Vagina (tissue), 2 donors: ENCODE measurements around the gene ST3GAL6.

ENCODE experiments used
- POLR2A ChIP-seq, 2 donors: fragments of 450-650 bp; IDR thresholded peaks; one replicate each; pipeline ENCODE4 v1.6.1; 2017; ENCODE audit warnings: antibody characterized with exemption in 2 of 2, mild to moderate bottlenecking in 2 of 2, moderate library complexity in 2 of 2
- TF ChIP-seq, protein P1 (sequence below), 3 experiments: fragments of 450-650 bp in 2 of 3; fragments of 200-600 bp in 1 of 3; sonication (generic) in 1 of 3; IDR thresholded peaks; one replicate each; pipeline ENCODE4 v1.5.1; 2017 to 2019; ENCODE audit warnings: antibody characterized with exemption in 3 of 3, mild to moderate bottlenecking in 2 of 3, moderate library complexity in 2 of 3

DNA sequence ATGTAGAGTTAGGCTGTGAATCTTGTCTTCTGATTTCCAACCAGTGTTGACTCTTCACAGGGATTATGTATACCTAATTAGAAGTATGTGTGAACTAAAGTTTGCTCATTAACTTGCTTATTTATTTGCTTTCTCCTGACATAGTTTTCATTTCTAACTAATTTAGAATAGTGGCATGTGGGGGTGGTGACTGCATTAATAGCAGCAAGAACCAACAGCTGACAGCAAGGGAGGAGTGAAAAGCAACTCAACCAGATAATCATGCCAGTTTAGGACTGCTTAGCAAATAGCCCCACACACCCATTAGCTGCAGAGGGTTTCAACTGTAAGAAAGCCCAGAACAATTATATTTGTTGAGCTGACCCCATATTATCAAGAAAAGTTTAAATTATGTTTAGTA lies 3.8 kb downstream of the ST3GAL6 start:
- TF ChIP-seq, protein P1, sequence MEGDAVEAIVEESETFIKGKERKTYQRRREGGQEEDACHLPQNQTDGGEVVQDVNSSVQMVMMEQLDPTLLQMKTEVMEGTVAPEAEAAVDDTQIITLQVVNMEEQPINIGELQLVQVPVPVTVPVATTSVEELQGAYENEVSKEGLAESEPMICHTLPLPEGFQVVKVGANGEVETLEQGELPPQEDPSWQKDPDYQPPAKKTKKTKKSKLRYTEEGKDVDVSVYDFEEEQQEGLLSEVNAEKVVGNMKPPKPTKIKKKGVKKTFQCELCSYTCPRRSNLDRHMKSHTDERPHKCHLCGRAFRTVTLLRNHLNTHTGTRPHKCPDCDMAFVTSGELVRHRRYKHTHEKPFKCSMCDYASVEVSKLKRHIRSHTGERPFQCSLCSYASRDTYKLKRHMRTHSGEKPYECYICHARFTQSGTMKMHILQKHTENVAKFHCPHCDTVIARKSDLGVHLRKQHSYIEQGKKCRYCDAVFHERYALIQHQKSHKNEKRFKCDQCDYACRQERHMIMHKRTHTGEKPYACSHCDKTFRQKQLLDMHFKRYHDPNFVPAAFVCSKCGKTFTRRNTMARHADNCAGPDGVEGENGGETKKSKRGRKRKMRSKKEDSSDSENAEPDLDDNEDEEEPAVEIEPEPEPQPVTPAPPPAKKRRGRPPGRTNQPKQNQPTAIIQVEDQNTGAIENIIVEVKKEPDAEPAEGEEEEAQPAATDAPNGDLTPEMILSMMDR (IDR thresholded peaks at IDR 0.05) = no peak
- TF ChIP-seq POLR2A (IDR thresholded peaks at IDR 0.05) = no peak
